Neuronal stem cell (in vitro differentiated cells): Measurements from ENCODE around the gene SCNN1B.
"Not testable (repeated sequence)": the region's sequence is repeated elsewhere in the genome, so short reads cannot be mapped to it uniquely, and the experiment has no call there.

Experiments used
- DNase-seq: peaks from one replicate; pipeline ENCODE4 v3.0.0-alpha.2; 2013; ENCODE audit warnings: low spot score
- H2AFZ ChIP-seq: one replicate; pipeline ENCODE4 v1.6.1; 2013; ENCODE audit warnings: mild to moderate bottlenecking, low read length, inconsistent platforms
- H2AK5ac ChIP-seq: 2 replicates; pipeline ENCODE4 v1.6.1; 2013; ENCODE audit warnings: low read depth, mild to moderate bottlenecking, inconsistent platforms, low read length, moderate library complexity, mixed read lengths
- H2BK120ac ChIP-seq: 2 replicates; pipeline ENCODE4 v1.6.1; 2013; ENCODE audit warnings: low read depth, mild to moderate bottlenecking, inconsistent platforms, low read length, moderate library complexity, mixed read lengths
- H2BK12ac ChIP-seq: one replicate; pipeline ENCODE4 v1.6.1; 2013; ENCODE audit warnings: low read length, inconsistent platforms
- H2BK15ac ChIP-seq: 2 replicates; pipeline ENCODE4 v1.6.1; 2013; ENCODE audit warnings: mild to moderate bottlenecking, low read length, inconsistent platforms, mixed read lengths
- H2BK5ac ChIP-seq: one replicate; pipeline ENCODE4 v1.6.1; 2013; ENCODE audit warnings: inconsistent platforms, mild to moderate bottlenecking, low read length, moderate library complexity
- H3K14ac ChIP-seq: one replicate; pipeline ENCODE4 v1.6.1; 2013; ENCODE audit warnings: low read length, inconsistent platforms
- H3K18ac ChIP-seq: 2 replicates; pipeline ENCODE4 v1.6.1; 2013; ENCODE audit warnings: low read length, inconsistent platforms
- H3K23ac ChIP-seq: 2 replicates; pipeline ENCODE4 v1.6.1; 2013; ENCODE audit warnings: low read depth, mild to moderate bottlenecking, mixed read lengths, low read length, inconsistent platforms; ENCODE audit not compliant: poor library complexity
- H3K27ac ChIP-seq: replicated peaks from 3 replicates; pipeline ENCODE4 v1.5.1; 2013; ENCODE audit warnings: low read length, inconsistent platforms
- H3K27me3 ChIP-seq, 3 experiments: 2 replicates each; pipeline ENCODE4 v1.6.1; 2013; ENCODE audit warnings: low read length in 3 of 3, mild to moderate bottlenecking in 2 of 3, inconsistent platforms in 1 of 3, low read depth in 1 of 3, mixed read lengths in 1 of 3, moderate library complexity in 1 of 3; ENCODE audit not compliant: control insufficient read depth in 3 of 3, insufficient read depth in 3 of 3
- H3K36me3 ChIP-seq, 2 donors: replicated peaks in 1 of 2; 2 replicates each; pipeline ENCODE4 v1.6.1; 2013; ENCODE audit warnings: low read length in 2 of 2; ENCODE audit not compliant: control insufficient read depth in 2 of 2, insufficient read depth in 2 of 2
- H3K4ac ChIP-seq: 2 replicates; pipeline ENCODE4 v1.6.1; 2013; ENCODE audit warnings: inconsistent platforms, mild to moderate bottlenecking, low read length, moderate library complexity
- H3K4me1 ChIP-seq, 2 donors: 1 replicate in 1 of 2; 2 replicates in 1 of 2; pipeline ENCODE4 v1.6.1; 2013; ENCODE audit warnings: low read length in 2 of 2, low read depth in 1 of 2; ENCODE audit not compliant: control insufficient read depth in 2 of 2, insufficient read depth in 1 of 2
- H3K4me2 ChIP-seq: one replicate; pipeline ENCODE4 v1.6.1; 2013; ENCODE audit warnings: mild to moderate bottlenecking, low read length, inconsistent platforms; ENCODE audit not compliant: insufficient read depth, poor library complexity, severe bottlenecking
- H3K4me3 ChIP-seq, 2 donors: 2 replicates each; pipeline ENCODE4 v1.5.1; 2013; ENCODE audit warnings: low read length in 2 of 2, mild to moderate bottlenecking in 2 of 2, inconsistent platforms in 1 of 2, moderate library complexity in 1 of 2
- H3K79me1 ChIP-seq: one replicate; pipeline ENCODE4 v1.6.1; 2013; ENCODE audit warnings: low read depth, mild to moderate bottlenecking, inconsistent platforms, low read length, moderate library complexity
- H3K9ac ChIP-seq: one replicate; pipeline ENCODE4 v1.6.1; 2013; ENCODE audit warnings: mild to moderate bottlenecking, low read depth, low read length, inconsistent platforms; ENCODE audit not compliant: poor library complexity
- H3K9me3 ChIP-seq, 2 donors: replicated peaks in 1 of 2; 2 replicates each; pipeline versions ENCODE3 to v1.6.1; 2013; ENCODE audit warnings: low read length in 2 of 2, mild to moderate bottlenecking in 2 of 2, inconsistent platforms in 1 of 2, low read depth in 1 of 2, mixed read lengths in 1 of 2, moderate library complexity in 1 of 2; ENCODE audit not compliant: control insufficient read depth in 2 of 2, insufficient read depth in 1 of 2
- H4K8ac ChIP-seq: one replicate; pipeline ENCODE4 v1.6.1; 2013; ENCODE audit warnings: low read depth, mild to moderate bottlenecking, inconsistent platforms, low read length, moderate library complexity
- H4K91ac ChIP-seq: one replicate; pipeline ENCODE4 v1.6.1; 2013; ENCODE audit warnings: low read length, low read depth, mild to moderate bottlenecking, inconsistent platforms; ENCODE audit not compliant: poor library complexity
- WGBS, 2 donors: extraction: QIAGEN DNeasy Blood & Tissue Kit; methylation state at CpG; one replicate each; pipeline ENCODE4 v1.1.7; 2013; ENCODE audit warnings: missing lambda C conversion rate in 2 of 2, mixed read lengths in 1 of 2; ENCODE audit not compliant: insufficient read length in 2 of 2, insufficient replicate concordance in 1 of 2; ENCODE audit errors: extremely low coverage in 2 of 2; 5-methylcytosine and 5-hydroxymethylcytosine counted together

The SCNN1B gene

GRCh38 chr16:23400447-23400846 is 98.3 kb downstream of the SCNN1B start:
- no CpG with 5 or more reads among the region's 7 CpGs for WGBS, 2 donors
- H4K91ac ChIP-seq, H3K9ac ChIP-seq, H2BK15ac ChIP-seq, H3K9me3 ChIP-seq, H3K27me3 ChIP-seq, H2BK5ac ChIP-seq, H3K14ac ChIP-seq, H2BK12ac ChIP-seq, H3K4me3 ChIP-seq, H3K79me1 ChIP-seq, H2AK5ac ChIP-seq, H3K23ac ChIP-seq, H3K4ac ChIP-seq, DNase-seq, H3K27ac ChIP-seq, H3K4me2 ChIP-seq, H2AFZ ChIP-seq, H2BK120ac ChIP-seq: not testable (repeated sequence)
- H3K4me1 ChIP-seq = peaks cover 11 to 16% of the 10 kb centered on the region in 2 donors
- peak overlapping the region; percentile 7 for H3K18ac ChIP-seq
- H3K36me3 ChIP-seq = peaks cover 6 to 69% of the 10 kb centered on the region in 2 donors
- peak overlapping the region; percentile 89 for H4K8ac ChIP-seq

DNA sequence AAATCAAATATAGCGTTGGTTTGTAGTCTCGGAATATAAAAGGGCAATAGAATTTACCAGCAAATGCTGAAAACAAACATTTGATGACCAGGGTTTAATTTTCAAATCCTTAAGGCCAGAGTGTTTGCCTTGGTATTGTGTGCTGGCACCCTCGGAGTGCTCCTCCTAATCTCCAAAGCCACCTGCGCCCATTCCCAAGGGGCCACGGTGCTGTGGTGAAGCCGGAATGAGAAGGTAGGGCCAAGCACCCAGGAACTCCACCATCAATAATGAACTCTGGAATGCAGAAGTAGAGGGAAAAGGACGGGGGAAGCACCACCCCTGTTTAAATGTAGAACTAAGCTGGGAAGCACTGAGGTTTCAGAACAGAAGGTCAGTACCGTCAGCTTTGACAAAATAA is 99.0 kb downstream of the SCNN1B start:
- H3K36me3 ChIP-seq = peaks cover 6 to 71% of the 10 kb centered on the region in 2 donors
- H3K4me2 ChIP-seq = no peak overlapping the region
- no peak overlapping the region for H3K27ac ChIP-seq
- H3K23ac ChIP-seq = no peak overlapping the region
- H3K18ac ChIP-seq = no peak overlapping the region
- no peak overlapping the region for H3K4me3 ChIP-seq
- no peaks in the 10 kb centered on the region for H3K79me1 ChIP-seq
- WGBS, 2 donors = no CpG with 5 or more reads among the region's 8 CpGs
- no peak overlapping the region for H3K9ac ChIP-seq
- no peak overlapping the region for H3K4ac ChIP-seq
- H2BK12ac ChIP-seq = no peak overlapping the region
- H3K4me1 ChIP-seq = peaks cover 11 to 16% of the 10 kb centered on the region in 2 donors
- H4K91ac ChIP-seq = no peak overlapping the region
- H3K9me3 ChIP-seq = no peaks in the 10 kb centered on the region
- no peak for DNase-seq
- H2BK120ac ChIP-seq = no peak overlapping the region
- no peak overlapping the region for H4K8ac ChIP-seq
- H2BK5ac ChIP-seq = no peak overlapping the region
- no peak overlapping the region for H2BK15ac ChIP-seq
- H2AK5ac ChIP-seq = no peak overlapping the region
- H2AFZ ChIP-seq = no peak overlapping the region
- H3K27me3 ChIP-seq = no peaks in the 10 kb centered on the region
- no peak overlapping the region for H3K14ac ChIP-seq

GRCh38 chr16:23402100-23402499 is 100.0 kb downstream of the SCNN1B start:
- H3K4me1 ChIP-seq = peaks cover 11 to 16% of the 10 kb centered on the region in 2 donors
- DNase-seq = no peak
- no peak overlapping the region for H3K27ac ChIP-seq
- no peak overlapping the region for H2BK120ac ChIP-seq
- no peak overlapping the region for H3K4me3 ChIP-seq
- no peak overlapping the region for H3K4ac ChIP-seq
- H3K18ac ChIP-seq = no peak overlapping the region
- no CpG with 5 or more reads among the region's 2 CpGs for WGBS, 2 donors
- H4K8ac ChIP-seq = no peak overlapping the region
- no peak overlapping the region for H3K23ac ChIP-seq
- no peak overlapping the region for H2BK15ac ChIP-seq
- no peak overlapping the region for H3K9ac ChIP-seq
- H3K9me3 ChIP-seq = no peaks in the 10 kb centered on the region
- H3K27me3 ChIP-seq = no peaks in the 10 kb centered on the region
- no peak overlapping the region for H3K4me2 ChIP-seq
- no peak overlapping the region for H2AFZ ChIP-seq
- H3K14ac ChIP-seq = no peak overlapping the region
- H3K79me1 ChIP-seq = no peaks in the 10 kb centered on the region
- H2AK5ac ChIP-seq = no peak overlapping the region
- H3K36me3 ChIP-seq = peaks cover 9 to 73% of the 10 kb centered on the region in 2 donors
- no peak overlapping the region for H2BK5ac ChIP-seq
- no peak overlapping the region for H2BK12ac ChIP-seq
- H4K91ac ChIP-seq = no peak overlapping the region

GRCh38 chr16:23403547-23403946 is 101.4 kb downstream of the SCNN1B start:
- no peaks in the 10 kb centered on the region for H3K27me3 ChIP-seq
- WGBS, 2 donors = no CpG with 5 or more reads among the region's 11 CpGs
- H4K91ac ChIP-seq = no peak overlapping the region
- H2BK15ac ChIP-seq = no peak overlapping the region
- H3K4me1 ChIP-seq = peaks cover 14 to 16% of the 10 kb centered on the region in 2 donors
- no peaks in the 10 kb centered on the region for H3K9me3 ChIP-seq
- H2BK120ac ChIP-seq = no peak overlapping the region
- no peak overlapping the region for H3K14ac ChIP-seq
- no peak overlapping the region for H3K4ac ChIP-seq
- no peak overlapping the region for H2BK5ac ChIP-seq
- no peak overlapping the region for H3K23ac ChIP-seq
- H3K27ac ChIP-seq = no peak overlapping the region
- peaks cover 7 to 67% of the 10 kb centered on the region in 2 donors for H3K36me3 ChIP-seq
- H3K9ac ChIP-seq = no peak overlapping the region
- H2BK12ac ChIP-seq = no peak overlapping the region
- no peak overlapping the region for H3K4me2 ChIP-seq
- H3K4me3 ChIP-seq = no peak overlapping the region
- H2AFZ ChIP-seq = no peak overlapping the region
- no peaks in the 10 kb centered on the region for H3K79me1 ChIP-seq
- H2AK5ac ChIP-seq = no peak overlapping the region
- H4K8ac ChIP-seq = no peak overlapping the region
- DNase-seq = no peak
- H3K18ac ChIP-seq = no peak overlapping the region
